HG03039 (cell line): ENCODE results near the gene HCFC1.

ENCODE experiments used
- ATAC-seq: cut with Tn5 transposase; IDR thresholded peaks from one replicate; pipeline ENCODE4 v1.9.1; 2021; ENCODE audit warnings: mild to moderate bottlenecking, moderate library complexity; ENCODE audit not compliant: unreplicated experiment

HCFC1 gene

GRCh38 chrX:153907456-153907855 is 64.2 kb downstream of the HCFC1 start:
- no peak for ATAC-seq

GRCh38 chrX:153906126-153906917 is 65.3 kb downstream of the HCFC1 start:
- ATAC-seq: no peak

GRCh38 chrX:153905481-153906095 is 66.0 kb downstream of the HCFC1 start:
- ATAC-seq: no peak

- no peak for ATAC-seq
Measured at GRCh38 chrX:153903991-153904957, 67.3 kb downstream of the HCFC1 start, which contains the start of gene AVPR2. TSS of gene AVPR2 (plus strand) at chrX:153904673. CDS start at chrX:153905146, 473 bp downstream.

GRCh38 chrX:153903238-153903980 is 68.2 kb downstream of the HCFC1 start:
- no peak for ATAC-seq

GRCh38 chrX:153902385-153902784 is 69.2 kb downstream of the HCFC1 start:
- no peak for ATAC-seq

- ATAC-seq: no peak
Measured at GRCh38 chrX:153901753-153902140, 69.9 kb downstream of the HCFC1 start.

GRCh38 chrX:153900831-153901752 is 70.5 kb downstream of the HCFC1 start:
- ATAC-seq: no peak

GRCh38 chrX:153897899-153898298 is 73.7 kb downstream of the HCFC1 start:
- no peak for ATAC-seq
